ENCODE measurements around the gene PRC1.

- no peak for TF ChIP-seq CTCF (IDR thresholded peaks at IDR 0.05)
- no peak for TF ChIP-seq EP300 (IDR thresholded peaks at IDR 0.05)
- TF ChIP-seq POLR2A (IDR thresholded peaks at IDR 0.05) = no peak
These were observed 37.1 kb downstream of the PRC1 start for GRCh38 chr15:90957031-90957790.
